ENCODE data around the gene EXD3. TPM values are rescaled to one million over a fixed set of nuclear protein-coding genes. Genes with fewer than 3 reads are reported as not detected.

EXD3 gene
- polyA plus RNA-seq, 2 of the 4 experiments (the other 2 are of a cell fraction) = 3.4 to 4.5 TPM

DNA sequence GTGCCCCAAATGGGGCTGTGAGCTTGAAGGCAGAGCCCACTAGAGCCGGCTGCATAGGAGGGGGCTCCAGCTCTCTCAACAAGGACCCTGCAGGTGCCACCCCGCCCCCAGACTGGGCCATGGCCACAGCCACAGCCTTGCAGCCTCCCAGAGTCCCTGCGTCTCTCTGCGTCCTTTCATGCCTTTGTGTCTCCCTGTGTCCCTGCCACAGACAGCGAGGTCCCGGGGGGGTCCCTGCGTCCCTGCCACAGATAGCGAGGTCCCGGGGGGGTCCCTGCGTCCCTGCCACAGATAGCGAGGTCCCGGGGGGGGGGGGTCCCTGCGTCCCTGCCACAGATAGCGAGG, 6.6 kb upstream of the EXD3 start (continued):
- TF ChIP-seq, protein P1, sequence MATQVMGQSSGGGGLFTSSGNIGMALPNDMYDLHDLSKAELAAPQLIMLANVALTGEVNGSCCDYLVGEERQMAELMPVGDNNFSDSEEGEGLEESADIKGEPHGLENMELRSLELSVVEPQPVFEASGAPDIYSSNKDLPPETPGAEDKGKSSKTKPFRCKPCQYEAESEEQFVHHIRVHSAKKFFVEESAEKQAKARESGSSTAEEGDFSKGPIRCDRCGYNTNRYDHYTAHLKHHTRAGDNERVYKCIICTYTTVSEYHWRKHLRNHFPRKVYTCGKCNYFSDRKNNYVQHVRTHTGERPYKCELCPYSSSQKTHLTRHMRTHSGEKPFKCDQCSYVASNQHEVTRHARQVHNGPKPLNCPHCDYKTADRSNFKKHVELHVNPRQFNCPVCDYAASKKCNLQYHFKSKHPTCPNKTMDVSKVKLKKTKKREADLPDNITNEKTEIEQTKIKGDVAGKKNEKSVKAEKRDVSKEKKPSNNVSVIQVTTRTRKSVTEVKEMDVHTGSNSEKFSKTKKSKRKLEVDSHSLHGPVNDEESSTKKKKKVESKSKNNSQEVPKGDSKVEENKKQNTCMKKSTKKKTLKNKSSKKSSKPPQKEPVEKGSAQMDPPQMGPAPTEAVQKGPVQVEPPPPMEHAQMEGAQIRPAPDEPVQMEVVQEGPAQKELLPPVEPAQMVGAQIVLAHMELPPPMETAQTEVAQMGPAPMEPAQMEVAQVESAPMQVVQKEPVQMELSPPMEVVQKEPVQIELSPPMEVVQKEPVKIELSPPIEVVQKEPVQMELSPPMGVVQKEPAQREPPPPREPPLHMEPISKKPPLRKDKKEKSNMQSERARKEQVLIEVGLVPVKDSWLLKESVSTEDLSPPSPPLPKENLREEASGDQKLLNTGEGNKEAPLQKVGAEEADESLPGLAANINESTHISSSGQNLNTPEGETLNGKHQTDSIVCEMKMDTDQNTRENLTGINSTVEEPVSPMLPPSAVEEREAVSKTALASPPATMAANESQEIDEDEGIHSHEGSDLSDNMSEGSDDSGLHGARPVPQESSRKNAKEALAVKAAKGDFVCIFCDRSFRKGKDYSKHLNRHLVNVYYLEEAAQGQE (IDR thresholded peaks at IDR 0.05) = no peak
- no peak for TF ChIP-seq MAZ (IDR thresholded peaks at IDR 0.05; ENCODE audit: borderline replicate concordance, low read depth, low read length)
- no peak for TF ChIP-seq ZSCAN20 (CRISPR knock-in tag; IDR thresholded peaks at IDR 0.05)

DNA sequence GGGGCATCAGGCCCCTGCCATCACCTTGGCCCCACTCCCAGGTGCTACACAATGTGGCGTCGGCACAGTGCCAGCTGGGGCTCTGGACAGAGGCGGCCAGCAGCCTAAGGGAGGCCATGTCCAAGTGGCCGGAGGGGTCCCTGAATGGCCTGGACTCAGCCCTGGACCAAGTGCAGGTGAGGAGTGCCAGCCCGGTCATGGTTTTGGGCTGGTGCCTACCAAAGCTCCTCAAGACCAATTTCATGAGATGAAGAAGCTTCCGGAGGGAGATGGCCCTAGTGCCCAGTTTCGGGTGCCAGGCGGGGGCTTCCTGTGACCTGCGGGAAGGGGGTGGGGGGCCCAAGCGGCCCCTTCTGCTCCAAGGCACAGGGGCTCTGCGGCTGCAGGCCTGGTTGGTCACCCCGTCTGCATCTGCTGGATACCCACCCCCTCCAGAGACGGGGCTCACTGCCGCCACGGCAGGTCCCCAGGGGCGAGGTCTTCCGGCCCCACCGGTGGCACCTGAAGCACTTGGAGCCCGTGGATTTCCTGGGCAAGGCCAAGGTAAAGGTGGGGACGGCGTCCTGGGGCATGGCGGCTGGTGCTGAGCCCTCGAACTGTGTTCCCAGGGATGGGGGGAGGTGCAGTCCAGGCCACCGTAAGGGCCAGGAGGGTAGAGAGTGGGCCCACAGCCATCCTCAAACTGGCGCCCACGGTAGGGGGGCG, 6.0 kb upstream of the EXD3 start:
- CTCF ChIA-PET = interaction anchor here (1.1 to 8.1 kb wide), 3 partner anchors 16 to 132 kb away, joined by 4 to 98 read pairs (median 4); partner anchors contain the start of gene ENTPD8
- H3K4me1 ChIP-seq = peaks cover 20% of the 10 kb centered on the region; the same call in 1 of the 3 replicates
- H3K4me2 ChIP-seq = no peak overlapping the region
- DNase-seq (ENCODE audit: low read depth in 1 of 2, low spot score in 1 of 2) (no peak), FAIRE-seq (no peak), ATAC-seq (peak in 1 of 2 experiments; percentile 8; a peak in 1 of 6 replicates)
- no peak overlapping the region for H3K27ac ChIP-seq
- H3K9me3 ChIP-seq = no peaks in the 10 kb centered on the region
- 80% methylated on average over 16 of the region's 27 CpGs for WGBS (ENCODE audit: missing lambda C conversion rate)
- no peak overlapping the region for H3K4me3 ChIP-seq
- TF ChIP-seq HOXA7 (CRISPR knock-in tag; IDR thresholded peaks at IDR 0.05) = no peak
- no peak for TF ChIP-seq HEYL (CRISPR knock-in tag; IDR thresholded peaks at IDR 0.05)
- TF ChIP-seq RCOR1 (IDR thresholded peaks at IDR 0.05; ENCODE audit: low read depth, low read length) = no peak
- TF ChIP-seq TP53 (CRISPR knock-in tag; IDR thresholded peaks at IDR 0.05) = no peak
- no peak for TF ChIP-seq JUN (IDR thresholded peaks at IDR 0.05)
- no peak for TF ChIP-seq PHF8 (IDR thresholded peaks at IDR 0.05; ENCODE audit: borderline replicate concordance, low read depth)
- no peak for TF ChIP-seq CHD4 (IDR thresholded peaks at IDR 0.05; ENCODE audit: borderline replicate concordance)
- TF ChIP-seq ZNF302 (CRISPR knock-in tag; IDR thresholded peaks at IDR 0.05) = no peak
- no peak for TF ChIP-seq BHLHE40 (IDR thresholded peaks at IDR 0.05; ENCODE audit: low read depth, low read length)
- no peak for TF ChIP-seq GATA3 (IDR thresholded peaks at IDR 0.05; ENCODE audit: borderline replicate concordance)
- no peak for TF ChIP-seq RNF2 (IDR thresholded peaks at IDR 0.05; ENCODE audit: borderline replicate concordance, low read depth)
- no peak for TF ChIP-seq MYC (IDR thresholded peaks at IDR 0.05; ENCODE audit: borderline replicate concordance, low read length)
- TF ChIP-seq, protein P2, sequence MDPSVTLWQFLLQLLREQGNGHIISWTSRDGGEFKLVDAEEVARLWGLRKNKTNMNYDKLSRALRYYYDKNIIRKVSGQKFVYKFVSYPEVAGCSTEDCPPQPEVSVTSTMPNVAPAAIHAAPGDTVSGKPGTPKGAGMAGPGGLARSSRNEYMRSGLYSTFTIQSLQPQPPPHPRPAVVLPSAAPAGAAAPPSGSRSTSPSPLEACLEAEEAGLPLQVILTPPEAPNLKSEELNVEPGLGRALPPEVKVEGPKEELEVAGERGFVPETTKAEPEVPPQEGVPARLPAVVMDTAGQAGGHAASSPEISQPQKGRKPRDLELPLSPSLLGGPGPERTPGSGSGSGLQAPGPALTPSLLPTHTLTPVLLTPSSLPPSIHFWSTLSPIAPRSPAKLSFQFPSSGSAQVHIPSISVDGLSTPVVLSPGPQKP (IDR thresholded peaks at IDR 0.05; ENCODE audit: low read depth, low read length) = no peak
- no peak for TF ChIP-seq MAFK (IDR thresholded peaks at IDR 0.05; ENCODE audit: partially characterized antibody)
- TF ChIP-seq, protein P3, sequence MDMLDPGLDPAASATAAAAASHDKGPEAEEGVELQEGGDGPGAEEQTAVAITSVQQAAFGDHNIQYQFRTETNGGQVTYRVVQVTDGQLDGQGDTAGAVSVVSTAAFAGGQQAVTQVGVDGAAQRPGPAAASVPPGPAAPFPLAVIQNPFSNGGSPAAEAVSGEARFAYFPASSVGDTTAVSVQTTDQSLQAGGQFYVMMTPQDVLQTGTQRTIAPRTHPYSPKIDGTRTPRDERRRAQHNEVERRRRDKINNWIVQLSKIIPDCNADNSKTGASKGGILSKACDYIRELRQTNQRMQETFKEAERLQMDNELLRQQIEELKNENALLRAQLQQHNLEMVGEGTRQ (IDR thresholded peaks at IDR 0.05) = no peak
- POLR2A ChIA-PET = no interaction called here

DNA sequence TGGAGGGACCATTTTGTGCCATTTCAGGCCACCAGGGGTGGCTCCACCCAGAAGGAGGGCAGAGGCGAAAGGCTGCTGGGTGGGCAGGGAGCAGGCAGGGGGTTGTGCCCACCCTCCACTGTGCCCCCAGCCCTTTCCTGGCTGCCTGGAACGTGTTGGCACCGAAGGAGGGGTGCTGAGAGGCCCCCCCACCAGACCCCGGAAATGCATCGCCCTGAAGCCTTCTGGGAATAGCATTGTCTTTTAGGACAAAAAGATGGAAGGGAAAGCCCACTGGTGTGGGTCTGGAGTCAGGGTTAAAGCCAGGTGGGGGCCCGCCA, 5.3 kb upstream of the EXD3 start:
- FAIRE-seq (no peak), ATAC-seq (no peak), DNase-seq (ENCODE audit: low read depth in 1 of 2, low spot score in 1 of 2) (no peak)
- ChIA-PET CTCF (interaction anchor here (0.8 to 8.1 kb wide), 2 partner anchors 11 to 16 kb away, joined by 3 to 98 read pairs; partner anchors contain the start of gene ENTPD8), POLR2A (no interaction called here)
- Histone ChIP-seq H3K4me1 (peaks cover 20% of the 10 kb centered on the region; the same call in 1 of the 3 replicates), H3K4me2 (no peak overlapping the region), H3K9me3 (no peaks in the 10 kb centered on the region), H3K27ac (no peak overlapping the region), H3K4me3 (no peak overlapping the region)
- WGBS (ENCODE audit: missing lambda C conversion rate) = 89% methylated on average over 4 of the region's 6 CpGs
- no peak for TF ChIP-seq MAZ (IDR thresholded peaks at IDR 0.05; ENCODE audit: borderline replicate concordance, low read depth, low read length)
- TF ChIP-seq POLR2A (IDR thresholded peaks at IDR 0.05; ENCODE audit: low read length) = no peak
- TF ChIP-seq, protein P4, sequence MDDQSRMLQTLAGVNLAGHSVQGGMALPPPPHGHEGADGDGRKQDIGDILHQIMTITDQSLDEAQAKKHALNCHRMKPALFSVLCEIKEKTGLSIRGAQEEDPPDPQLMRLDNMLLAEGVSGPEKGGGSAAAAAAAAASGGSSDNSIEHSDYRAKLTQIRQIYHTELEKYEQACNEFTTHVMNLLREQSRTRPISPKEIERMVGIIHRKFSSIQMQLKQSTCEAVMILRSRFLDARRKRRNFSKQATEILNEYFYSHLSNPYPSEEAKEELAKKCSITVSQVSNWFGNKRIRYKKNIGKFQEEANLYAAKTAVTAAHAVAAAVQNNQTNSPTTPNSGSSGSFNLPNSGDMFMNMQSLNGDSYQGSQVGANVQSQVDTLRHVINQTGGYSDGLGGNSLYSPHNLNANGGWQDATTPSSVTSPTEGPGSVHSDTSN (IDR thresholded peaks at IDR 0.05) = no peak
- no peak for TF ChIP-seq RCOR1 (IDR thresholded peaks at IDR 0.05; ENCODE audit: low read depth, low read length)
- TF ChIP-seq, protein P5, sequence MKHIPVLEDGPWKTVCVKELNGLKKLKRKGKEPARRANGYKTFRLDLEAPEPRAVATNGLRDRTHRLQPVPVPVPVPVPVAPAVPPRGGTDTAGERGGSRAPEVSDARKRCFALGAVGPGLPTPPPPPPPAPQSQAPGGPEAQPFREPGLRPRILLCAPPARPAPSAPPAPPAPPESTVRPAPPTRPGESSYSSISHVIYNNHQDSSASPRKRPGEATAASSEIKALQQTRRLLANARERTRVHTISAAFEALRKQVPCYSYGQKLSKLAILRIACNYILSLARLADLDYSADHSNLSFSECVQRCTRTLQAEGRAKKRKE (CRISPR knock-in tag; IDR thresholded peaks at IDR 0.05; ENCODE audit: low read depth) = no peak
- no peak for TF ChIP-seq SMC3 (IDR thresholded peaks at IDR 0.05)
- TF ChIP-seq ESRRA (IDR thresholded peaks at IDR 0.05; ENCODE audit: borderline replicate concordance, low read length) = no peak
- TF ChIP-seq KDM1A (IDR thresholded peaks at IDR 0.05; ENCODE audit: low read depth) = no peak
- no peak for TF ChIP-seq FOSL2 (IDR thresholded peaks at IDR 0.05)
- no peak for TF ChIP-seq FOSL2 (CRISPR knock-in tag; IDR thresholded peaks at IDR 0.05)
- TF ChIP-seq, protein P6, sequence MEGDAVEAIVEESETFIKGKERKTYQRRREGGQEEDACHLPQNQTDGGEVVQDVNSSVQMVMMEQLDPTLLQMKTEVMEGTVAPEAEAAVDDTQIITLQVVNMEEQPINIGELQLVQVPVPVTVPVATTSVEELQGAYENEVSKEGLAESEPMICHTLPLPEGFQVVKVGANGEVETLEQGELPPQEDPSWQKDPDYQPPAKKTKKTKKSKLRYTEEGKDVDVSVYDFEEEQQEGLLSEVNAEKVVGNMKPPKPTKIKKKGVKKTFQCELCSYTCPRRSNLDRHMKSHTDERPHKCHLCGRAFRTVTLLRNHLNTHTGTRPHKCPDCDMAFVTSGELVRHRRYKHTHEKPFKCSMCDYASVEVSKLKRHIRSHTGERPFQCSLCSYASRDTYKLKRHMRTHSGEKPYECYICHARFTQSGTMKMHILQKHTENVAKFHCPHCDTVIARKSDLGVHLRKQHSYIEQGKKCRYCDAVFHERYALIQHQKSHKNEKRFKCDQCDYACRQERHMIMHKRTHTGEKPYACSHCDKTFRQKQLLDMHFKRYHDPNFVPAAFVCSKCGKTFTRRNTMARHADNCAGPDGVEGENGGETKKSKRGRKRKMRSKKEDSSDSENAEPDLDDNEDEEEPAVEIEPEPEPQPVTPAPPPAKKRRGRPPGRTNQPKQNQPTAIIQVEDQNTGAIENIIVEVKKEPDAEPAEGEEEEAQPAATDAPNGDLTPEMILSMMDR (IDR thresholded peaks at IDR 0.05) = no peak
